GM23338 (cell line): Measurements from ENCODE around the gene KLF1.

Experiments
- CTCF ChIP-seq, 2 experiments: fragments of 200-600 bp in 1 of 2; sonication (generic) in 1 of 2; conservative IDR thresholded peaks; 2 replicates each; pipeline versions ENCODE4 v1.5.1 to v1.6.1; 2016 to 2017; ENCODE audit warnings: antibody characterized with exemption in 2 of 2, low read depth in 2 of 2, mild to moderate bottlenecking in 2 of 2, moderate library complexity in 1 of 2
- EZH2phosphoT487 ChIP-seq: fragments of 200-600 bp; sonication (generic); IDR thresholded peaks from one replicate; pipeline ENCODE4 v1.8.1; 2018; ENCODE audit warnings: antibody characterized with exemption; ENCODE audit not compliant: unreplicated experiment

- TF ChIP-seq CTCF (conservative IDR thresholded peaks at IDR 0.05; ENCODE audit: low read depth in 2 of 2) (peak; percentile 22 to 70; a peak in 3 of 4 replicates), EZH2phosphoT487 (no peak)
Measured at GRCh38 chr19:12872941-12873890, 13.8 kb downstream of the KLF1 start.
